ENCODE data around the gene SFT2D1.
"Not testable (repeated sequence)": the region's sequence is repeated elsewhere in the genome, so short reads cannot be mapped to it uniquely, and the experiment has no call there.

Gene SFT2D1

DNA sequence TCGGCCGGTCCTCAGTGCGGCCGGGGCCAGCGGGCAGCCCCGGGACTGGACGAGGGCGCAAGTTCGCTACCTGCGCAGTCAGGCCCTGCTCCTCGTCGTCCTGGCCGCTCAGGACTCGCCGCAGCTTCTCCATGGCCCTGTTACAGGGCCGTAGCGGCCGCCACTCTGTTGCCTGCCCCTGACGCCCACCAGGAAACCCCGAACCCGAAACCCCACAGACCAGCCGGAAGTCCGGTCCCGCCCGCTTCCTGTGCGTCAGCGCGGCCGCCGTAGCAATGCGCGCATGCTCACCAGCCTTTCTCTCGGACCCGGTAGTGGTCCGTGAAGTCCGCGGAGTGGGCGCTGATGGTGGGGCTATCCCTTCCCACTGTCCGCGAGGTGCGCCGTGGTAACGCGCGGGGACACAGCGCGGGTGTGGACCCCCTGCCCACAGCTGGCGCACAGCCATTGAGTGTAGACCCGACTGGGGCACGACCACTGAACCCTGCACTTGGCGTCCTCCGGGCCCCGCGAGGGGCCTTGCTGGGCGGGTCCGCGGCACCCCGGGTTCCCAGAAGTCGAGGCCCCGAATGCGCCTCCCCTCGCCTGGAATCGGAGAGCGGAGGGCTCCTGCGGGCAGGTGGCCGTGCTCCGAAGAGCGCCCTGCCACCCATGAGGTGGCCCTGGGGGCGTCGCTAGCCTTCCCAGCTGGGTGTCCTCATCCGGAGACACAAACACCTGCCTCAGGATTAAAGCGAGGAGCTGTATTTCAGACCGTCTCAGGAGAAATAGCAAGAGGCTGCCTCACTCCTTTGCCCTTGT lies at the start of gene SFT2D1:
TSS of gene SFT2D1 (minus strand) at position 197 of the 801 bp plus-strand sequence. CDS start at position 133, 64 bp downstream.
- DNase-seq (ENCODE audit: low read depth) = peak; percentile 80

DNA sequence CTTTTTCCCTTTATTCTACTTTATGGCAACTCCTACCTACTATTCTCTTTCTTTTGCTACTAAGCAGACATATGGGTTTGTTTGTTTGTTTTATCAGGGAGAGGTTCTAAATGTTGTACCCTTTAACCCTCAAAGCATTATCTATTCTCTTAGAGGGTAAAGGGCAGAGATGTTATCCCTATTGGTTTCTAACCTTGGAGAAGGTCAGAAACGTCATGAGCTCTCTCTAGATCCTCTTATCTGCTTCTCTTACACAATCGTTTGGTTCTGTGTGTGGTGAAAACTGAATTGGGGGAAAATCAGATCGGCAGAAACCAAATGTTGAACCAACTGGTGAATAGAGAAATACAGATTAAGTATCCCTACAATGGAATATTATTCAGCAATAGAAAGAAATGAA lies 46.8 kb upstream of the SFT2D1 start:
- no peak for DNase-seq (ENCODE audit: low read depth)

DNA sequence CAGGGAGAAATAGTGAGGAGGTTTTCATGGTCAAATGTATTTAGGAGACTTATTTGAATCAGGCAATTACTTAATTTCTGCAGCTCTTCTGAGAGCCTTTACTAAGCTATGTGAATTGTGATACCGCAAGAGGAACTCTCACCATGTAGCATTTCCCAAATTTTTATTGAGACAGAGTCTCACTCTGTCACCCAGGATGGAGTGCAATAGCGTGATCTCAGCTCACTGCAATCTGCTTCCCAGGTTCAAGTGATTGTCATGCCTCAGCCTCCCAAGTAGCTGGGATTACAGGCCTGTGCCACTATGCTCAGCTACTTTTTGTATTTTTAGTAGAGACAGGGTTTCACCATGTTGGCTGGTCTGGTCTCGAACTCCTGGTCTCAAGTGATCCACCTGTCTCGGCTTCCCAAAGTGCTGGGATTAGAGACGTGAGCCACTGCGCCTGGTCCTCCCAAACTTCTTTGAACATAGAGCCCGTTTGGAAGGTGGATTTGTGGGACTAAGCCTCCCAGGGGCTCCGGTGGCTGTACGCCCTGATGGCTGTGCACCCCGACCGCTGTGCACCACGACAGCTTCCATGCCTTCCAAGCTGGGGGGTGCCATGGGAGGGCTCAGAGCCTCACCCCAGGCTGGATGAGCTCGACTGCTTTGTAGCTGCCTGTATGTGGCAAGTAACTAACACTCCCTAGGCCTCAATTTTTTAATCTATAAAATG lies 46.1 kb upstream of the SFT2D1 start:
- DNase-seq (ENCODE audit: low read depth) = no peak

DNA sequence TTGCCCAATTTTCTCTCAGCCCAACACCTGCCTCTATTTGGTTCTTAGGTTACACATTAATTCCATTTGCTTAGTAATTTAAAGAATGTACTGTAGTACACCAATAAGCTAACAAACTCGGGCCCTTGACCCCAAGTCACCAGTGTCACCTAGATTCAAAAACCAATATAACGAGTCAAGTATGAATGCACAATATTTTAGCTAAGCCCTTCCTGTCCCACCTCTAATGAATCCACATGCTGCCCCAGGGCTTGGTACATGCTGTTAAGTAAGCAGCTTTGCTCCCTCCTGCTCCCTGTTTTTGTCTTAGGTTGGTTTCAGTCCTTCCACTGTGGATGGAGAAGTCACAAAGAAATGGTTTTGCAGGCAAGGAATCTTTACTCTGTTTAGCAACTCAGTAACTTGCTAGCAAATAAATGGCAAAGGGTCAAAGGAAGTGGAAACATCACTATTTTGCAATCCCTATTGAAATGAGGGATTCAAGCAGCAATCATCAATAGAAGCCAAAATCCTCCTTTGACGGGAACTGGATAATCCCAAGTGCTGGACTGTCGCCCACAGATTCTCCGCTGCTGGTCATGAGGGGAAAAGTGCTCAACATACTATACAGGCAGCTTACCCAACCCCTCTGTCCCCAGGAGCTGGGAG lies 45.4 kb upstream of the SFT2D1 start:
- no peak for DNase-seq (ENCODE audit: low read depth)

DNA sequence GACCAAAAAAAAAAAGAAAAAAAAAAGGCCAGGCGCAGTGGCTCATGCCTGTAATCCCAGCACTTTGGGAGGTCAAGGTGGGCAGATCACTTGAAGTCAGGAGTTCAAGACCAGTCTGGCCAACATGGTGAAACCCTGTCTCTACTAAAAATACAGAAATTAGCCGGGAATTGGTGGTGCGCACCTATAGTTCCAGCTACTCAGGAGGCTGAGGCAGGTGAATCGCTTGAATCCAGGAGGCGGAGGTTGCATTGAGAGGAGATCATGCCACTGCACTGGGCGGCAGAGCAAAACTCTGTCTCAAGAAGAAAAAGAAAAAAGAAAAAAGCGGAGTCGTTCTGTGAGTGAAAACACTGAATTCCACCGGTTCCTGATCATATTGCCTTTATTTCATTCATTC lies 44.8 kb upstream of the SFT2D1 start:
- not testable (repeated sequence) for DNase-seq (ENCODE audit: low read depth)

DNA sequence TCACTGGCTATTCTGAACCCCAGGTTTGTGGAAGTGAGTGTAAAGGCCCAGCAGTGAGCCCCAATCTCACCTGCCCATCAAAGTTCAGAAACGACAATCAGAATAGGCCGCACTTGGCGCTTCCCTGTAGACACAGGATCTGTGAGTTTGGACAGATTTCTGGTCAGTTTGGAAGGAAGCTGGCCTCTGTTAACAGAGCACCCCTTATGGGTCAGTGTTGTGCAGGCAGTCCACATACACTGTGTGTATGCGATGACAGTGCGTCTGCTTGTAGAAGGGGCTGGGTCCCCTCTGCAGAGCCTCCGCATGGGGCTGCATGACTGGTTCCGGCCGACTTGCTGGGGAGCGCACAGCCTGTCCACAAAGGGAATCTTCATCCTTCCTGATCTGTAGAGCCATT lies 43.8 kb upstream of the SFT2D1 start:
- no peak for DNase-seq (ENCODE audit: low read depth)

DNA sequence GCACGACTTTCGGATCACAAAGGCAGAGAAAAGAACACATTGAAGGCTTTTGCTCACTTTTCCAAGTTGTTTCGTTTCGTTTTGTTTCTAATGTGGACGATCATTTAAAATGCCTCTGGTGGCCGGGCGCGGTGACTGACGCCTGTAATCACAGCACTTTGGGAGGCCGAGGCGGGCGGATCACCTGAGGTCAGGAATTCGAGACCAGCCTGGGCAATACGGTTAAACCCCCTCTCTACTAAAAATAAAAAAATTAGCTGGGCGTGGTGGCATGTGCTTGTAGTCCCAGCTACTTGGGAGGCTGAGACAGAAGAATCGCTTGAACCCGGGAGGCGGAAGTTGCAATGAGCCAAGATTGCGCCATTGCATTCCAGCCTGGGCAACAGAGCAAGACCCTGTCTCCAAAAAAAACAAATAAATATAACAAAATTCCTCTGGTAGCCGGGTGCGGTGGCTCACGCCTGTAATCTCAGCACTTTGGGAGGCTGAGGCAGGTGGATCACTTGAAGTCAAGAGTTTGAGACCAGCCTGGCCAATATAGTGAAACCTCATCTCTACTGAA lies 41.5 kb upstream of the SFT2D1 start:
- not testable (repeated sequence) for DNase-seq (ENCODE audit: low read depth)

DNA sequence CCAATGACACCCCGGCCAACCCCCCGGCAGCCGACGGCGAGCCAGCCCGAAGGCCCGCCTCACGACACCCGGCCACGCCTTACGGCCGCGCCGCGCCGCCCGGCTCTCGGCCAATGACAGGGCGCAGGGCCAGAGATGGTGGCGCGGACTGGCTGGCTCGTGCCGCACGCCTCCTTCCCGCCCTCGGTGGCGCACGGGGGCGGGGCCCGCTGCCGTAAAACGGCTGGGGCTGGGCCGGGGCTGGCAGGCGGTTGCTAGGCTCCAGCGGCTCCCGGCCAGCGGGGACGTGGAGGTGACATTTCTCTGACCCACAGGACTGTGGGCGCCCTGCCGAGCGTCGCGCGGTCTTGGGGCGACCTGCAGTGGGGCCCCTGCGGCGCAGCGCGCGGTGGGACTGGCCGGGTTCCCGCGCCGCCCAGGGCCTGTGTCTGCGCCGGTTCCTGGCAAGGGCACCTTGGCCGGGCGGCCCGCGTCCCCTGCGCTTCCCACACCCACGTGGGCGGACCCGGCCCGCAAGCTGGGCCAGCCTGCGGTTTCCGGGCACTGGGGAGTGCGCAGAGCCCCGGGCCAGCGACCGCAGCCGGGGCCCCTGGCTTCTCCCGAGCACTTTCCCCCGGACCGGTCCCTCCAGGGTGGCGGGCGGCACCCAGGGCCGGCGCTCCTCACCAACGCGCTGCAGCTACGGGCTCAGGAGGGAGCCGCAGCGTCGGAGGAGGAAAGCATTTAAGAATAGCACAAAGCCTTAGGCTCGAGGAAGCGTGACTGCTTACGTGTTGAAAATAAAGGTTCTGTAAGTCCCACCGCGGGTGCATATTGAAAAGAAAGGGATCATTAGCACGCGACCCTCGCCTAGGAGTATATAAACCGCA lies 40.8 kb upstream of the SFT2D1 start, which contains the start of gene MPC1:
TSS of gene MPC1 (minus strand) at position 8 of the 869 bp plus-strand sequence. CDS start 64 bp downstream, outside the sequence.
- DNase-seq (ENCODE audit: low read depth) = peak; percentile 94

DNA sequence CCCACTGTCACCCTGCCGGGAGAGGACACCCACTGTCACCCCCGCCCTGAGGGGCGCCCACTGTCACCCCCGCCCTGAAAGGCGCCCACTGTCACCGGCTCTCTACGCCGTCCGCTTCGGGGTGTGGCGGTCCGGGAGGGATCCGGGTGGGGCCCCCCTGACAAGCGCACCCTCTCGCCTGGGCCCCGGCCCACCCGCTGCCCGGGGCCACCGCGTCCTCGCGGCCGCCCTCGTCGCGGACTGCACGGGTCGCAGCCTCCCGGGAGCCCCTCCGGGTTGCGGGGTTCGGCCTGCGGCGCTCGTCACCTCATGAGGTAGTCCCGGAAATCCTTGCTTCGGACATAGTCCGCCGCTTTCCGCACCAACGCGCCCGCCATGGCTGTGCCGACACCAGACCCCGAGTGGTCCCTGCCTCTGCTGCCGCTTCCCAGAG lies 40.2 kb upstream of the SFT2D1 start:
- DNase-seq (ENCODE audit: low read depth) = no peak

DNA sequence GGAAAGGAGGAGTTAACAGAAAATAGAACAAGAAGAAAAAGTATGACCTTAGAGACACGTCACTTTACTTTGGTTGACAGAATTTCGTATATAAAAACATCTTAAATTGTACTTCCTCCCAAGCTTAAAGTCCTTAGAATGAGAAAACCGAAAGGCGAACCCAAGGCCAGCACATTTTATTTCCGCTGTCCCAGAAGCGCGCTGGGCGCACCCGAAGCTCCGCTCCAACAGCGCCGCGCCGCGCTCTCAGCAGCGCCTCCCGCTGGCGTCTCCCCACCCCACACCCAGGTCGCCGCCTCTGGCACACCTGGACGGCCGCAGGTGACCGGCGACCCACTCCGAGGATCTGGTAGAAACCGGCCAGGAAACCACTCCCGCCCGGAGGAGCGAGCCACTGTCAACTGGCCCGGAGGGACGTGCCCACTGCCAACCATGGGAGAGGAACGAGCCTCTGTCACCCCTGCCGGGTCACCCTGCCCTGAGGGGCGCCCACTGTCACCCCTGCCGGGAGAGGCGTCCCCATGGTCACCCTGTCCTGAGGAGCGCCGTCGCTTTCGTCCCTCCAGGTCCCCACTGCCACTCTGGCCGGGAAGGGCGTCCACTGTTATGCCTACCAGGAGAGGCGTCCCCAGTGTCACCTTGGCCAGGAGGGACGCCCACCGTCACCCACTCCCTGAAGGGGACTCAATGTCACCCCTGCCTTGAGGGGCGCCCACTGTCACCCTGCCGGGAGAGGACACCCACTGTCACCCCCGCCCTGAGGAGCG lies 39.6 kb upstream of the SFT2D1 start:
- DNase-seq (ENCODE audit: low read depth) = peak; percentile 56

DNA sequence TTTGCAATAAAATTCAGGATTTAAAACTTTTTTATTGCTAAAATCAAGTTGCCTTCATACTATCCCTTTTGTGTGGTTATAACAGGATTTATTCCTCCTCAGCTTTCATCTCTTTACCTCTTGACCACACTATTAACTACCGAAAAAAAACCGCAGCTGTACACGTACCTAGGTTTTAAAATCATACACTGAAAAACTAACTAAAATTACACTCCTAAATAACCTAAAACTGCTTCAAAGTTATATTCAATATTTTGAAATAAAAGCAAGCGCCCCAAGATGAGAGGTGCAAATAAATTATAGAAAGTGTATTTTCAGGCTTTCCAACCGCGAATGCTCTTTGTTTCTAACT lies 39.0 kb upstream of the SFT2D1 start:
- no peak for DNase-seq (ENCODE audit: low read depth)

DNA sequence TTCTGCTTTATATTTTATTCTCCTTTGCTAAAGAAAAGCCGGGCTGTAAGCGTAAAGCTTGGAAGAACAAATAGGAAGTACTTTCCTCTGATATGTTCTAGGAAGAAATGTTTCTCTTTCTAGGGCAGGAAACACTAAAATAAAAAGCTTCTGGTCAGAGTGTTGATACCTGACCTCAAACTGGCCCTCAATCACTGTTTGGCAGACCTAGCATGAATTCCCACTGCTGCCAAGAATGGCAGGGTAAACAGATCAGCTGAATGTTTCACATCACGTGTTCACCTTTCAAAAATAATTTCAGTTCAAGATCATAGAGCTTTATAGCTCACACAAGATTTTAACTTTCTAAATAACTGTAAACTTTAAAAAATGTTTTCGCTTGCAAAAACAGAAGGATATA lies 37.5 kb upstream of the SFT2D1 start:
- DNase-seq (ENCODE audit: low read depth) = no peak

DNA sequence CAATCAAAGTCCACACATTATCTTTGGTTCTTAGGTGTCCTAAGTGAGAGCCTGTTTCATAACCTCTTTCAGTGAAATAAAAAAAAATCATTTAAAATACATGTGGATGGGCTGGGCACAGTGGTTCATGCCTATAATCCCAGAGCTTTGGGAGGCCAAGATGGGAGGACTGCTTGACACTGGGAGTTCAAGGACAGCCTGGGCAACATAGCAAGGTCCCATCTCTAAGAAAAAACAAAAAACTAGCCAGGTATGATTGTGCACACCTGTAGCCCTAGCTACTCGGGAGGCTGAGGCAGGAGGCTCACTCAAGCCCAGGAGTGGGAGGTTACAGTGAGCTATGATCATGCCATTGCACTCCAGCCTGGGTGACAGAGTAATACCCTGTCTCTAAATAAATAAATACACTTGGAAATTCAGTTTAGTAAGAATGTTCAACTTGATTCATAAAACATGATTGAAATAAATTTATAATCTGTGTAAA lies 36.8 kb upstream of the SFT2D1 start:
- DNase-seq (ENCODE audit: low read depth) = no peak

DNA sequence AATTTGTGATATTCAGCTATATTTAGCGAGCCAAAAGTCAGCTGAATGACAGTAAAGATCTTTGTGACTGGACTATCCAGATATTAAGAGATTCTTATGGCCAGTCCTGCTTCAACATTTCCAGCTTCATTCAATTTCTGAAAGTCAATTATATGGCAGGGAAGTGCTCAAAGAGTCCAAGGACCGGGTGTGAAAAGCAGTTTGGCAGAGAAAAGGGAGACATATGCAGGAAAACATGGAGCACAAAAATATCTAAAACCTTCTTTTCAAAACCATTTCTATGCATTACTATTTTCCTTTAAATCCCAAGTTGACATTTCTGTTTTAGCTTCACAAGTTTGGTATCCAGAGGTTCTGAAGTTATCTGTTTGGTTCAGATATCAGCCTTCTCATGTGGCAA lies 35.4 kb upstream of the SFT2D1 start:
- no peak for DNase-seq (ENCODE audit: low read depth)

DNA sequence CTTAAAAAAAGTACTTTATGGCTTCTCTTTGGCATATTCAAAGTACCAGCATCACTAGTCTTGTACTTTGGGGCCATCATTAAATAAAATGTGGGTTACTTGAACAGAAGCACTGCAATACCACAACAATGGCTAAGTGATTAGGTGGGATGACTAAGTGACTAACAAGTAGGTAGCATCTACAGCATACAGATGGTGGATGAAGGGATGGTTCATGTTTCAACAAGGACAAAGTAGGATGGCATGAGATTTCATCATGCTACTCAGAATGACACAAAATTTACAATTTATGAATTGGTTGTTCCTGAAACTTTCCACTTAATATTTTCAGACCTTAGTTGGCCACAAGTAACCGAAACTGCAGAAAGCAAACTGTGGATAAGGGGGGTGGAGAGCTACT lies 32.7 kb upstream of the SFT2D1 start:
- DNase-seq (ENCODE audit: low read depth) = no peak

DNA sequence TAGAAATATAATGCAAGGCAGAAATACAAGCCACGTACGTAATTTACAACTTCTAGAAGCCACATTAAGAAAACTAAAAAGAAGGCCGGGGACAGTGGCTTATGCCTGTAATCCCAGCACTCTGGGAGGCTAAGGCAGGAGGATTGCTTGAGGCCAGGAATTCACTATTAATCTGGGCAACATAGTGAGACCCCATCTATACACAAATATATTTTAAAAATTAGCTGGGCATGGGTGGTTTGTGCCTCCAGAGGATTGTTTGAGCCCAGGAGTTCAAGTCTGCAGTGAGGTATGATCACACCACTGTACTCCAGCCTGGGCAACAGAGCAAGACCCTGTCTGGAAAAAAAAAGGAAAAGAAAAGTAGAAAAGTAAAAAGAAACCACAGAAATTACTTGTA lies 28.1 kb upstream of the SFT2D1 start:
- DNase-seq (ENCODE audit: low read depth) = no peak

DNA sequence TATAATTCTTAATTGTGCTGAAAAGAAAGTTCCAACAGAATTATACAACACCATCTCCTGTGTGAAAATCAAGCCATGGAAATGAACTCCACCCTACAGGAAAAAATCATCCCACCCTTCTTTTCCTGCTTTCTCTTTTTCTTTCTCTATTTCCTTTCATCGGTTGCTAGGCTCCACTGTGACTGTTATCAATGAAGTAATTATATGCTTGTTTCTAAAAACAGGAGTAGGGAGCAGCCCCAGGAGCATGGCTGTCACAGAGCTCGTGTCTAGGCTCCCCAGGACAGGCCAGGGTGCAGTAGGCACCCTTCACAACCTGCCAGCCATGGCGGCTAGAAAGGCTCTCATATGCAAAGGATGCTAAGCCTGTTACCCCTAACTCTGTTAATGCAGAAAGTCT lies 27.4 kb upstream of the SFT2D1 start:
- DNase-seq (ENCODE audit: low read depth) = no peak

DNA sequence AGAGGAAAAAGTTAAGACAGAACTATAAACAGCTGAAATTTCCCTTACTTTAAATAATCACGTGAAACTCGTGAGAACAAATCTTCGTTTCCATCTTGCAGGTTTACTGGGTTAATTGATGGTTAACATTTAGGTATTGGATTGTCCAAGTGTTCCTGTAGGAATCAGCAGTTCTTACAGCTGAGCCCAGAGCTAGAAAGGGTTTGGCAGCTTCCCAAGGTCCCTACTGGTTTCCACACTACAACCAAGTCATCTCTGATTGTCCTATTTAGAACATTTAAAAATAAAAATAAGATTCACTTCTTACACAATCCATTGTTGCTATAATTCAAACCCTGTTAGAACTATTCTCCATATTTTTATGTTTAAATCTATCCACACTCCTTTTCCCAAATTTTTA lies 24.6 kb upstream of the SFT2D1 start:
- DNase-seq (ENCODE audit: low read depth) = no peak

DNA sequence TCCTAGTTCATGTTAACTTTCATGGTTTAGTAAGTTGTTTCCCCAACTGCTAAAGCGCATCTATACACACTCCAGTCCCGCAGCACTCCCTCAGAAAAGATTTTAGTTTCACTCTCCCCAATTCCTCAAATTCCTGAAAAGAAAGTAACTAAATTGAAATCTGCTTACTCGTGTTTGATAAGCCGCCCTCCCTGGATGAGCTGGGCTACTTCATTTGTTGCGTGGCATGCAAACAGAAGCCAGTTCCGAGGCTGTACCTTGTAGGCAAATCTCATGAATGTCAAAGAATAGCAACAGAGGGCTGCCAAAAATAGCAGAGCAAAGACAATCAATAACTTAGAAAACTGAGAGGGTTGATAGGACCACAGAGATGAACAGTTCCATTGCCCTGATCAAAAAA lies 23.5 kb upstream of the SFT2D1 start:
- DNase-seq (ENCODE audit: low read depth) = no peak

DNA sequence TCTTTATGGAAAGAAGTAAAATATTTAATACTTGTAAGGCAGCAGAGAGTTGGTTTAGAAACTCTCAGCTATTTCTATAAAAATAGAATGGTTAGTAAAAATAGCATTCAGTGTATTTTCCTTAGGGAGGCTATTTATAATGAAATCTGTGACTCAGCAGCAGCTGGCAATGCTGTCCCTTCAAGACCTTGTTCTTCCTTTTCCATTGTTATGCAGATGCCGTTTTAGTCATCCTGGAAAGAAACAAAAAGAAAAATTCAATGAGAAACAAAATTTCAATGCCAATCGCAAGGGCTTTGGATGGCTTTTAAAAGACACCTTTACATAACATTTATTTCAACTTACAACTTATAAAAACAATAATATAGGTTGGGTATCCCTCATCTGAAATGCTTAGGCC lies 22.9 kb upstream of the SFT2D1 start:
- no peak for DNase-seq (ENCODE audit: low read depth)

DNA sequence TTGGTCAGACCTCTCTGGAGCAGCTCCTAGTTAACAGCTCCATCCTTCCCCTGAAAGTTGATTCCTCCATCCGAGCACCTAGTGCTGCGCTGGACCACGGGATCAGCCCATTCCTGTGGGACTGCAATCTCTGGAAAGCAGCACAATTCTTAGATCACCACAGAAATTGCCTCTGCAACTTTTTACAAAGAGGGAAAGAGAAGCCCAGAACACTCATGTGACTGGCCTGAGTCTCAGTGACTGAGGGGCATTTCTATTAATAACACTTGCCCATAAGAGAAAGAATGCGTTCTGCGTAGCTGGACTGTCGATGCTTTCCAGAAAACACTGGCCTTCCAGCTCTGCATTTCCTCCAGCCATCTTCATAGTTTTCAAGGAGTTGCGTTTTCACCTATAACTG lies 22.1 kb upstream of the SFT2D1 start:
- DNase-seq (ENCODE audit: low read depth) = no peak

All from stimulated activated CD8-positive, alpha-beta memory T cell treated with anti-CD3 and anti-CD28 coated beads, Interleukin-4, amount 100 ng/mL, for 24 hours (primary cell).